ENCODE results near the gene PDE4D.

GRCh38 chr5:59741599-59741998 lies 151.9 kb downstream of the PDE4D start:
- TF ChIP-seq CTCF (IDR thresholded peaks at IDR 0.05), result no peak
- TF ChIP-seq EP300 (IDR thresholded peaks at IDR 0.05), result no peak

Data from tibial nerve (tissue), 4 donors.